Measurements from ENCODE around the gene SPRED1. TPM values are rescaled to one million over a fixed set of nuclear protein-coding genes. Genes with fewer than 3 reads are reported as not detected.
"Not testable (repeated sequence)": the region's sequence is repeated elsewhere in the genome, so short reads cannot be mapped to it uniquely, and the experiment has no call there.

The SPRED1 gene
- polyA plus RNA-seq, 4 donors, result 30.5 to 49.2 (median 37.1) TPM

DNA sequence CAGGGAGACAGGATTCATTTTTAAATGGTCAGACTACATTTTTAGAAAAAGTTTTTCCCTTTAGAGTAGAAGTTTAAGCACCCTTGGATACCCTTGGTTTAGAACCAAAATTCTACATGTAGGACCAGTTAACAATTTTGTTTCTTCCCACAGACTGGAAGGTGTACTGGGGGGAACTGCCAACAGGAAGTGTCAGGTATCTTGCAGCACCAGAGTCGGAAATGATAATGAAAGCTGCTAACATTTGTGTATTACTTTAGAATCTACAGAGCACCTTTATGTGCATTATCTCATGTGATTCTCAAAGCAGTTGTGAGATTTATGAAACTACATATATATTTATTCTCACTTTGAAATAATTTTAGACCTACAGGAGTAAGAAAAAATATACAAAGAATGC, 21.5 kb downstream of the SPRED1 start:
- no peak for DNase-seq (ENCODE audit: low read depth in 4 of 4, low spot score in 3 of 4)

DNA sequence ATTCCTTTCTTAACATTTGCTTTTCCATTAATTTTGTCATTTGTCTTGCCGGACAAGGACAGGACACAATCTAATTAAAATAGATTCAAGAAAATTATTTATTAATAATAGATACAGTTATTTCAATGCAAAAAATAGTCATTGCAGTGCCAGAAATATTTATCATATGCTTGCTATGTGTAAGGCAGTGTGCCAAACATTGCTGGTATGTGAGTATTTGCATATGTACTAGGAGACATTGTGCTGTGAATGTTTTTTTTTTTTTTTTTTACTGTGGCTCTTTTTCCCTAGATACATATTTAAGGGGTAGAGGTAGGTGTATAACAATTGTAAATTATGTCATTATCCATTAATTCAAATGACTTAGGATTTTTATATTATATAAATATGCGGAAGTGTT, 23.3 kb downstream of the SPRED1 start:
- no peak for DNase-seq (ENCODE audit: low read depth in 4 of 4, low spot score in 3 of 4)

DNA sequence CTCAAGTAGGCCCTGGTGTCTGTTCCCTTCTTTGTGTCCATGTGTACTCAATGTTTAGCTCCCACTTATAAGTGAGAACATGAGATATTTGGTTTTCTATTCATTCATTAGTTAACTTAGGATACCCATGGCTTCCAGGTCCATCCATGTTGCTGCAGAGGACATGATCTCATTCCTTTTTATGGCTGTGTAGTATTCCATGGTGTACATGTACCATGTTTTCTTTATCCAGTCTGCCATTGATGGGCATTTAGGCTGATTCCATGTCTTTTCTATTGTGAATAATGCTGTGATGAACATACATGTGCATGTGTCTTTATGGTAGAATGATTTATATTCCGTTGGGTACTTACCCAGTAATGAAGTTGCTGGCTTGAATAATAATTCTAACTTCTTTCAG, 24.6 kb downstream of the SPRED1 start:
- DNase-seq (ENCODE audit: low read depth in 4 of 4, low spot score in 3 of 4), result not testable (repeated sequence)

DNA sequence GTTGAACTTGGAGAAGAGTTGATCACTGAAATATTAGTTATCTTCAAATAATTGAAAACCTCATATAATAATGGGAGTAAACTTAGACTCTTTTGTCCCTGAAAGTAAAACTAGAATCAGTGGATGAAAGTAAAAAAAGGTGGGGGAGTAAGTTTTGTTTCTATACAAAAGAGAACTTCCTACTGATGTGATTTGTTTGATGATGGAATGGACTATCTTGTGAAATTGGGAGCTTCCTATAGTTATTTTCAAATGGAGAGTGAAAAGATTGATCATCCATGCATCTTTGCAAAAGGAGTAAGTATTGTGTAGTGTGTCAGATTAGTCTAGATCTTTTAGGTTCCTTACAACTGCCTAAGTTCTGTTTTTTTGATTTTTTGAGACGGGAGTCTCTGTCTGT, 28.4 kb downstream of the SPRED1 start:
- DNase-seq (ENCODE audit: low read depth in 4 of 4, low spot score in 3 of 4), result no peak

DNA sequence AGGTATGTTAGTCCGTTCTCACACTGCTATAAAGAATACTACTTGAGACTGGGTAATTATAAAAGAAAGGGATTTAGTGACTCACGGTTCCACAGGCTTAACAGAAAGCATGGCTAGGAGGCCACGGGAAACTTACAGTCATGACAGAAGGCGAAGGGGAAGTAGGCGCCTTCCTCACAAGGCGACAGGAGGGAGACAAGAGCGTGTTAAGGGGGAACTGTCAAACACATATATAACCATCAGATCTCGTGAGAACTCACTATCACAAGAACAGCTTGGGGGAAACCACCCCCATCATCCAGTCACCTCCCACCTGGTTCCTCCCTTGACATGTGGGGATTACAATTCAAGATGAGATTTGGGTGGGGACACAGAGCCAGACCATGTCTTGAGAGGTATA, 30.4 kb downstream of the SPRED1 start:
- DNase-seq (ENCODE audit: low read depth in 4 of 4, low spot score in 3 of 4), result no peak

DNA sequence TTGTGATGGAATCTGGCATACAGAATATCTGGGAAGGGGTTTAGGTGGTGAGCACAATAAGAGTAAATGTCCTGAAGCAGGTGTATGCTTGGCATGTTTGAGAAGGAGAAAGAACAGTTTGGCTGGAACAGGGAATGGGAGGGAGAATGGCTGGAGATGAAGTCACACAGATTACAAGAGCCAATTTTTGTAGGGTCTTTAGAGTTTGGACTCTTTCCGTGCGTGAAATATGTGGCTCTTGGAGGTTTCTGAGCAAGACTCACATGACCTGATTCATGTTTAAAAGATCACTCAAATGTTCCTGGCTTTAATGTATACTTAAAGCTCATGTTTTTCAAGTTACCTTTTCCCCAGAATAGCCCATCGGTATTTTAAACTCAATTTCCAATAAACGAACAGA, 32.8 kb downstream of the SPRED1 start:
- DNase-seq (ENCODE audit: low read depth in 4 of 4, low spot score in 3 of 4), result no peak

DNA sequence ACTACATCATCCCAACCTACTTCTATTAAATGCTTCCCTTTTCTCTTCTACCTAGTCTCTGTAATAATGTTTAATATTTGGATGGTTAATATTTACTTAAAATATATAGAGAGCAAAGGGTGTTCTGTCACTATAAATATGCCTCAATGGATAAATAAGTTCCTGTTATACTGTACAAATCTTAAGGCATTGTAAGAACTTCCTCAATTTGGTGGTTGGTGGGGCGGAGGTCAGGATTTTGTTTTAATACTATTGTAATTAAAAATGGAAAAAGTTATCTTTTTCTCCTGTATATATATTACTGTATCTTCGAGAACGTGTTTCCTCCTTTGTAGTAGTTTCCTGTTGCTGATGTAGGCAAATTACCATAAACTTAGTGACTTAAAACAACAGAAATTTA, 41.5 kb downstream of the SPRED1 start:
- DNase-seq (ENCODE audit: low read depth in 4 of 4, low spot score in 3 of 4), result no peak

DNA sequence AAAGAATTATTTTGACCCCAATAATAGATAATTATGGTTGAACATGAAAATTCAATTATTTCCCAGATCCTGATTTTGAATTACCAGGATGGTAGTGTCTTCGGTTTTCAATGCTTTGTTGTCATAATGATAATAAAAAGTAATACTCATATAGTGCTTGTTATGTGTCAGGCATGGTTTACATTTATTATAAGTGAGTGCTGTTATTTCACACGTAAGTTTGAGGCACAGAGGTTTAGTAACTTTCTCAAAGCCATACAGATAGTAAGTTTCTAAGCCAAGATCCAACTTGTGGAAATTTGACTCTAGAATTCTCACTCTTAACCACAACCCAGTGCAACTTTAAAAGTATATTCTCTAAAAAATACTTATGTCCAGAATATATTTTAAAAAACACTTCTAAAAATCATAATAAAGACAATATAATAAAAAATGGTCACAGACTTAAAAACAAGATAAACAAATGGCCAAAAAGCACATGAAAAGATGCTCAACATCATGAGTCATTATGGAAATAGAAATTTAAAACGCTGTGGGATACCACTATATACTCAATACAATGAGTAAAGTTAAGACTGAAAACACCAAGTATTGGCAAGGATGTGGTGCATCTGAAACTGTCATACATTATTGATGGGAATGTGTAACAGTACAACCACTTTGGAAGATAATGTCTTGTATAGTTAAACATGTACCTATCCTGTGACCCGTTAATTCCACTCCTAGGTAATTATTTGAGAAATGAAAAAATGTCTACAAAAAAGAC, 45.2 kb downstream of the SPRED1 start:
- no peak for DNase-seq (ENCODE audit: low read depth in 4 of 4, low spot score in 3 of 4)

DNA sequence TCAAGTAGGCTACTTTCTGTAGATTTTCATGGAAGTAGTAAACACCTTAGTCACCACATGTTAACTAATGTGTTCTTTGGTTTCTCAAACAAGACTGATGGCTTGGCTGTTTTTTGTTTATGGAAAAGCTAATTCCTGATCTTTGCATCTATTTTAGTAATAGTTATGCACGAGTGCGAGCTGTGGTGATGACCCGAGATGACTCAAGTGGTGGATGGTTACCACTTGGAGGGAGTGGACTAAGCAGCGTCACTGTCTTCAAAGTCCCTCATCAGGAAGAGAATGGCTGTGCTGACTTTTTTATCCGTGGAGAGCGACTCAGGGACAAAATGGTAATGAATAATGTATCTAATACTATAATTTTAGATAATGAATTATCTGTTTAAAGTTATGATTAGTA, 46.6 kb downstream of the SPRED1 start:
- DNase-seq (ENCODE audit: low read depth in 4 of 4, low spot score in 3 of 4), result no peak

DNA sequence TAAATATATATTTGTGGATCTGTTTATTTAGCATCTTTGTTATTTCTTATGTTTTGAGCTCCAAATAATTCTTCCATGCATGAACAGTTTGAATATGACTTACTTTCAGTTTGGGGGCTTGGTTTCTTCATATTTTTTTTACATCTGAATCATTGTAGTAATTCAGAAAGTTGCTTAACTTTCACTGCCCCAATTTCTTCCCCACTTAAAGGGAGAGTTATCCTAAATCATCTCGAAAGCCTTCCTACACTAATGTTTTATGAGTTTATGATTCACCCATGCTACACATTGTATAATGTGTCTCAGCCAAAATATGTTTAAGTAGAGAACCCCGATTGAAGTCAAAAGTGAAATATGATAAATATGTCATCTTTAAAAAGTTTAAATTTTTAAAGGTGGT, 47.8 kb downstream of the SPRED1 start:
- DNase-seq (ENCODE audit: low read depth in 4 of 4, low spot score in 3 of 4), result no peak

DNA sequence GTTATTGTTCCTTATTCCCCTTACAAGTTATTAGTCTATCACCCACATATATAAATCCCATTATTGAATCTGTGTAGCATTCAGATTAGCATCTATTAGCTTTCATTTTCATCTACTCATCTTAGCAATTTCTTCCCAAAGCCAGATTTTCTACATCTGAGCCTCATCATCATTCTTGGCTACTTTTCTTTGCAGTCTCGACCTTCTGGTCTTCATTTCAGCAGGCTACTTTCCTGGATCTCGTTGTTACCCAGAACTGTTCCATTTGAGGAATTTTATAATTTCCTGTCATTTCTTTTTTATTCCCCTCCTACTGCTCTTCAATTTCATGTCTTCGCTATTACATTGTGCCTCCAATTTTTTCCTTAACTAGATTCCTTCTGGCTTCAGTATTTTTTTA, 51.8 kb downstream of the SPRED1 start:
- no peak for DNase-seq (ENCODE audit: low read depth in 4 of 4, low spot score in 3 of 4)

DNA sequence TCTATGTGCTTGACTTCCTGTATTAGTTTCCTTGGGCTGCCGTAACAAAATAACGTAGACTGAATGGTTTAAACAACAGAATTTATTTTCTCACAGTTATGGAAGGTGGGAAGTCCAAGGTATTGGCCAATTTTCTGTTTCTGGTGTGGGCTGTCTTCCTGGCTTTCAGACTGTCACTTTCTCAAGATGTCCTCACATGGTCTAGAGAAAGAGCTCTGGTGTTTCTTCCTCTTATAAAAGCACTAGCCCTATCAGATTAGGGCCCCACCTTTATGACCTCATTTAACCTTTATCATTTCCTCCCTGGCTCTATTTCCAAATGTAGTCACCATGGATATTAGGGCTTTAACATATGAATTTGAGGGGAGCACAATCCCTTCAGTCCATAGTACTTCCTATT, 54.6 kb downstream of the SPRED1 start:
- no peak for DNase-seq (ENCODE audit: low read depth in 4 of 4, low spot score in 3 of 4)

DNA sequence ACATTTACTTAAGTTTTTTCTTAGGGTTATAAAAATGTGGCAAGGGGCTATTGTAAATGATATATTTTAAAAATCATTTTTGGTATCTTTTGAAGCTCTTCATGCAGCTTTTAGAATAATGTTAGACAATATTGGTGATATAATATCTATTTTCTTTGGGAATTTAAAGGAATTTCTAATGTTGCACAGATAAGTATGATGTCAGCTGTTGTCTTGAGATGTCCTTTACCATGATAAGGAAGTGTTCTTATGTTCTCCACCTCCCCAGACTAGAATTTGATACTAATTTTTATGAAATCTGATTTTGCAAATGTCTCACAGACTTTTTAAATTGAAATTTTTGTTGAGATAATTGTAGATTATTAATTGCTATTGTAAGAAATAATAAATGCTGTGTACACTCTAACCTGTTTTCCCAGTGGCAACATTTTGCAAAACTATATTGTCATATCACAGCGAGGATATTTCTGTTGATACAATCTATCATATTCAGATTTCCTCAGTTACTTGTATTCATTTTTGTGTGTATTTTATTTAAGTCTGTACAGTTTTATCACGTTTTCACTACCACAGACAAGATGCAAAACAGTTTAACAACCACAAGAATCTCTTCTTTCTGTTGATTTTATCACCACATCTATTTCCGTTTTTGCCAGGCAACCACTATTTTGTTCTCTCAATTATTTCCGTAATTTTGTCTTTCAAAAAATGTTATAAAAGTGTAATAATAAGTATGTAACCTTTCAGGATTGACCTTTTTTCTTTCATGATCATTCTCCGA, 55.4 kb downstream of the SPRED1 start:
- no peak for DNase-seq (ENCODE audit: low read depth in 4 of 4, low spot score in 3 of 4)

DNA sequence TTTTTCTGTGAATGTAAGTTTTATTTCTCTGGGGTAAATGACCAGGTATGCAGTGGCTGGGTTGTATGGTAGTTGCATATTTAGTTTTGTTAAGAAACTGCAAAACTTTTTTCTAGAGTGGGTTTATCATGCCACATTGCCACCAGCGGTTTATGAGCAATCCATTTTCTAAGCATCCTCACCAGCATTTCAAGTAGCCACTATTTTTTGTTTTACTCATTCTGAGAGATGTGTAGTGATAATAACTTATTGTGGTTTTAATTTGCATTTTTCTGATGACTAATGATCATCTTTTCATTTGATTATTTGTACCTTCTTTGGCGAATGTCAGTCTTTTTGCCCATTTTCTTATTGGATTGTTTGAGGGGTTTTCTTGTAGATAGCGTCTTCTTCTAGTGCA, 56.2 kb downstream of the SPRED1 start:
- no peak for DNase-seq (ENCODE audit: low read depth in 4 of 4, low spot score in 3 of 4)

DNA sequence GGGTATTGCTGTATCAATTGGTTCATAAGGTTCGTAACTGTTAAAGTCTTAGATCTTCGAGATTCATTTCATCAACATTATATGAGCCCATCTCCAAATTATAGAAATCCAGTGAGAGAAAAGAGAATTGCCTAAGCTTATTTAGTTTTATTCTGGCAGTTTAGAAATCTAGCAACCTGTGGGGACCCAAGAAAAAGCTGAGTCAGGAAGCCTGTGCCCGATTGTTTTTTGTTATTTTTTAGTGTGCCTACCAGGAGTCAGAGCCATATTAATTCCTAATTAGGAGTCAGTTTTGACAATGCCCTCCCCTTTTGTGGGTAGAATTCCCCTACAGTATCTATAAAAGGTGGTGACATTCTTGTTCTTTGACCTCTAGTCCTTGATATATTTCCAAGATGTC, 59.6 kb downstream of the SPRED1 start:
- no peak for DNase-seq (ENCODE audit: low read depth in 4 of 4, low spot score in 3 of 4)

DNA sequence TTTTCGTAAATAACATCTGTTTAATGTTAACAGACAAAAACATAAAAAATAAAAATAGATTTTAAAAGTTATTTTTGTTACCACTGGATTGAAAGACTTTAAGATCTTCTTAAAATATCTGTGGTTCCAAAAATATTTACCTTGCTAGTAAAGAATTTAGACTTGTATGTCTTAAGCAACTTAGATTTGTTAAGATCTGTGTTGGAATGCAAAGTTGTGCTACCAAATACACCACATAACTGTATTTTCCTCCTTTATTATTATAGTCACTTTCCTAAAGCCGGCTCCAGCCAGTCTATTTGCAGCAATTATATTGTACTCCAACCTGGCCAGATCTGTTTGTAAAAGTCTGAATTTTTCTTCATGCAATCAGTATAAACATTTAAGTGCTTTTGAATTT, 63.7 kb downstream of the SPRED1 start:
- no peak for DNase-seq (ENCODE audit: low read depth in 4 of 4, low spot score in 3 of 4)

DNA sequence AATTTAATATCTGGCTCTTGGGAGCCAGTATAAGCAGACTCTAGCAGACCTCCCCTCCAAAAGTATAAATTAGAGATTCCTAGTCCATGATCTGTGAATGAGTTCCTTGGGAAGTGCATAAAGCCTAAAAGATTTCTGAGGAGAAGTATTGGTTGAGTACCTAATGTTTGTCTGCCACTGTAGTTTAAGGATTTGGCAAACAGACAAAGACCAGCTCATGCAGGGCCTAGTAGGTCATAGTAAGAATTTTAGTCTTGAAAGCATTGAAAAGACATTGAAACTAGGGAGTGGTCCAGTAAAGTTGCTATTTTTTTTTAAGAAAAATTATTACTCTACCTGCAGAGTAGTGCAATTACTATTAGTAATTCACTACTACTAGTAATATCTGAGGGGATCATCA, 67.5 kb downstream of the SPRED1 start:
- no peak for DNase-seq (ENCODE audit: low read depth in 4 of 4, low spot score in 3 of 4)

DNA sequence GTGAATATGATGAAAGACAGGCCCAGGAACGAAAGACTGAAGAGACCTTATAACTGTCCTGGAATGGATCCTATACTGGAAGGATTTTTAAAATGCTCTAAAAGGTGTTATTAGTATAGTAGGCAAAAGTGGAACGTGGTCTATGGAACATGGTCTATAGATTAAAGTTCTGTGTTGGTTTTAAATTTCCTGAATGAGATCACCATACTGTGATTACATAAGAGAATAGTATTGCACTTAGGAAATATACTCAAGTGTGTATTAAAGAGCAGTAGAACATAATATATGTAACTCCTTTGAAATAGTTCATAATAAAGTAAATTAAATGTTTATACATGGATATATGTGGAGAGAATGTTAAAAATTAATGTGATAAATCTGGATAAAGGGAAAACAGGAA, 68.2 kb downstream of the SPRED1 start:
- no peak for DNase-seq (ENCODE audit: low read depth in 4 of 4, low spot score in 3 of 4)

DNA sequence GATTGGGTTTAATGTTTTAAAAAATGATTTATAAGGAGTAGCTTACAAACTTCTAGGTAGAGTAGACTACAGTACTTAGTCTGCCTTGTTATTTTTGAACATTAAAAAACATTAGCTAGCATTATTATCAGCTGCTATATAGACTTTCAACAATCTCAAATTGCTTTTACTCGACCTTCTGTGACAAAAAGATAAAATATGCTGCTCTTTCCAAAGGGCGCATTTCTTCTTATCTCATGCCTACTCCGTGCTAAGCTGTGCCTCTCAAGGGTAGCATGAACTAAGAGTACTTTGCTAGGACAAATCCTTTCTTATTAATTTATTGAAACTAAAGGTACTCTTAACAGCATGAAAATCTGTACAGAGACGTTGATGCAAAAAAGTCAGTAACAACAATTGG, 71.3 kb downstream of the SPRED1 start:
- DNase-seq (ENCODE audit: low read depth in 4 of 4, low spot score in 3 of 4), result no peak

DNA sequence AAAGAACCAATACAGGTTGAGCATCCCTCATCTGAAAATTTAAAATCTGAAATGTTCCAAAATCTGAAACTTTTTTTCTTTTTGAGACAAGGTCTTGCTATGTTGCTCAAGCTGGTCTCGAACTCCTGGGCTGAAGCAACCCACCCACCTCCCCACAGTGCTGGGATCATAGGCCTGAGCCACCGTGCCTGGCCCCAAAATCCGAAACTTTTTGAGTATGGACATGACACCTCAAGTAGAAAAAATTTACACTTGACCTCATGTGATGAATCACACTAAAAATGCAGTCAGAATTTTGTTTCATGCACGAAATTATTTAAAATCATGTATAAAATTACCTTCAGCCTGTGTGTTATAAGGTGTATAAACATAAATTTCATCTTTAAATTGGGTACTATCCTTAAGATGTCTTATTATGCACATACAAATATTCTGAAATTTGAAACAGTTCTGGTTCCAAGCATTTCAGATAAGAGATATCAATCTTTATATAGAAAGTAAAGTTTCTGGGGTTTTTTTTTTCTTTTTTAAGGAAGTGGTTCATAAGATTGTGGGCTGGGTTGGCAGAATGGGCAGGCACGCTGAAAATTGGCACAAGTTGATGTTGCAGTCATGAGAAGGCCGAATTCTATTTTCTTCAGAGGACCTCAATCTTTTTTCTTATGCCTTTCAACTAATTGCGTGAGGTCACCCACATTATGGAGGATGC, 72.5 kb downstream of the SPRED1 start:
- DNase-seq (ENCODE audit: low read depth in 4 of 4, low spot score in 3 of 4), result no peak

DNA sequence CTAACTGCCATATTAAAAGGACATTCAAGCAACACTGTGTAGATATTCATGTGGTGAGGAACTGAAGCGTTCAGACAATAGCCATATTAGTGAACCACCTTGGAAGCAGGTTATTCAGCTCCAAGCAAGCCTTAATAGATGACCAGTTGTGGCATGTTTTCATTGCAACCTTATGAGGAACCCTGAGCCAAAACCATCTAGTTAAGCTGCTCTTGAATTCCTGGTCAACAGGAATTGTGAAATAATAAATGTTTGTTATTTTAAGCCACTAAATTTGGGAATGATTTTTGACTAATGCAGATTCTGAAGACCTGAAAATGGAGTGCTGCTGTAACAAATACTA, 73.0 kb downstream of the SPRED1 start:
- DNase-seq (ENCODE audit: low read depth in 4 of 4, low spot score in 3 of 4), result no peak

DNA sequence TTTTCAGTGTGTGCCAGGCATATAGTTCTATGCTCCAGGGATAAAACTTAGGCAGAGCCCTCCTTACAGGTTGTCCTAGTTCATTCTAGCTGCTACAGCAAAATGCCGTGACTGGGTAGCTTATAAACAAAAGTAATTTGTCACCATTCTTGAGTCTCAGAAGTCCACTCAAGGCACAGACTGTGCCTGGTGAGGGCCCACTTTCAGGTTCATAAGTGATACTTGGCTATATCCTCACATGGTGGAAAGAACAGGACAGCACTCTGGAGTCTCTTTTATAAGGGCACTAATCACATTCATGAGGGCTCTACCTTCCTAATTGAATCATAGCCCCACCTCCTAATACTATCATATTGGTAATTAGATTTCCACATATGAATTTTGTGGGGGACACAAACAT, 80.1 kb downstream of the SPRED1 start:
- DNase-seq (ENCODE audit: low read depth in 4 of 4, low spot score in 3 of 4), result no peak
